NCI-H146 (cell line): Measurements from ENCODE around the gene CNOT1.
"Not testable (repeated sequence)": the region's sequence is repeated elsewhere in the genome, so short reads cannot be mapped to it uniquely, and the experiment has no call there.

Experiments
- DNase-seq: peaks from one replicate; lab custom pipeline; 2025; lab: John Stamatoyannopoulos, UW

Gene CNOT1

DNA sequence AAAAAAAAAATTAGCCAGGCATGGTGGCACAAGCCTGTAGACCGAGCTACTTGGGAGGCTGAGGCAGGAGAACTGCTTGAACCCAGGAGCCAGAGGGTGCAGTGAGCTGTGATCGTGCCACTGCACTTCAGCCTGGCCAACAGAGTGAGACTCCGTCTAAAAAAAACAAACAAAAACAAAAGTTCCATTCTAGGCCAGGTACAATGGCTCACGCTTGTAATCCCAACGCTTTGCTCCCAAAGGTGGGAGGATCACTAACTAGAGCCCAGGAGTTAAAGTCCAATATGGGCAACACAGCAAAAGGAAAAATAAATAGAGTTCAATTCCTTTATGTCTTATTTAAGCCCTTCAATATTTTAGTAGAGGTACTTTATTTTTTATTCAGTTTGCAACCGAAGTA, 47.5 kb downstream of the CNOT1 start:
- DNase-seq: no peak

DNA sequence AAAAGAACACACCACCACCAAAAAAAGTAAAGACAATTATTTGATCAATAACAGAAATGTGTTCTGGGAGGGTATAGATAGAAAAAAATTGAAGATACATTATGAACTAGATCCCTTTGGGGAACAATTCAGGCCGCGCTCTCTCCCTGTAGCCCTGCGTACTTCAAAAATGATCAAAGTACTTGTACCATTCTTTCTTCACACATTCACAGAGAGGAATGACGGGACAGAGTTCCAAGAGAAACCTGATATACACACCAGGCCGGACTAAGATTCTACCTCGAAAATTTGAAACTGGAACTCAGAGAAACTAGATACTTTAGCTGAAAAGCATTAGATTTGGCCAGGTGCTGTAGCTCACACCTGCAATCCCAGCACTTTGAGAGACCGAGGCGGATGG, 50.0 kb downstream of the CNOT1 start:
- DNase-seq: no peak

DNA sequence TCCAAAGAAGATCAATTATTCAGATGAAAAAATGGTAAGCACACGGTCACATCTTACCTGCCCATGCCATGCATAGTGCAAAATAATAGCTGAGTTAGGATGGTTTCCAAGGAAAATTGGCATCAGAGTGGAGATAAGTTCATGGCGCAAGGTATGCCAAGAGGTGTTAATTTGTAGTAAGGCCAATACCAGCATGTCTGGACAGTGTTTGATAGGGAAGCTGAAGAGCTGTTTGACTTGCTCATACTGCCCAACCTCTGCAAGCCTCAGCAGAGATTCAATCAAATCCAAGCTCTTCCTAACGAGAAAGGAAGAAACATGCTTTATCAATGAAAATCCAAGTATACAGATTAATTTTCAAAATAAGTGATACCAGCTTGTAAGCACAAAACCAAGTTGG, 51.0 kb downstream of the CNOT1 start:
- no peak for DNase-seq

DNA sequence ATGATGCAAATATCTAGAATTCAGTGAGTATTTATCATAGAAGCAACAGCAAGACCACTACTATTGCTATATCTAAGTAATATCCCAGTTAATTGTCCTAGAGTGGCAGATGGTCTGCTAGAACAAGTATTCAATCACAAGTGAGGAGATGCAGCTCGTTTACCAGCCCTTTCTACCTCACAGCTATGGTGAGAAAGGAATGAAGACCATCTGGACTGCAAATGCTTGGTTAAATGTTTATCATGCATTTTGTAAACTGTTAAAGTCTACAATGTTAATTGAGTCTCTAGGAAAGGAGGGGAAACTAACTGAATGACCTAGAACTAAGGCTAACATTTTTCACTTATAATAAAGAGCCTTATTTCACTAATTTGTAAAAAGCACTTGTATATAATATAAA, 52.5 kb downstream of the CNOT1 start:
- DNase-seq: no peak

DNA sequence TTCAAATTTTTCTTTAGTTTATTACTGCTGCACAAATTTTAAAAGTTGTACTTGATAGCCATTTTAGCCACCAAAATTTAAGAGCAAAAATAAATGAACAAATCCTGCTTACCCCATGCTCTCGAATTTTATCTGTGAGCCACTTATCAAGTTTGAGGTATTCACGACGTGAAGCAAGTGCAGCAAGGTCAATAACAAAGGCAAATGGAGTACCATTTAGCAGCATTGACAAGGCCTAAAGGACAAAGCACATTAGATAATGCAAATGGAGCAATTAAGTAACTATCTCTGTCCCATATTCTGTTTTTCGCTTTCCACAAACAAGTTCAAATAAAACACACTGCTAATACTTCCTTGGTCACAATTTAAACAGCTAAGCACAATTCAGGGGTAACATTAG, 54.7 kb downstream of the CNOT1 start:
- no peak for DNase-seq

DNA sequence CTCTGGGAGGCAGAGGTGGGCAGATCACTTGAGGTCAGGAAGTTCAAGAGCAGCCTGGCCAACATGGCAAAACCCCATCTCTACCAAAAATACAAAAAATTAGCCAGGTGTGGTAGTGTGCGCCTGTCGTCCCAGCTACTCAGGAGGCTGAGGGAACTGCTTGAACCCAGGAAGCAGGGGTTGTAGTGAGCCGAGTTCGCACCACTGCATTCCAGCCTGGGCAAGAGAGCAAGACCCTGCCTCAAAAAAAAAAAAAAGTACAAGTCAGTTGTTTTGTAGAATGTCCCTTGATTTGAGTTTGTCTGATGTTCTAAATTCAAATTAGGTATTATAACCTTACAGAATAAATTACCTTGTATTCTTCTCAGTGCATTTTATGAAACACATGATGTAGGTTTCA, 63.9 kb downstream of the CNOT1 start:
- not testable (repeated sequence) for DNase-seq

DNA sequence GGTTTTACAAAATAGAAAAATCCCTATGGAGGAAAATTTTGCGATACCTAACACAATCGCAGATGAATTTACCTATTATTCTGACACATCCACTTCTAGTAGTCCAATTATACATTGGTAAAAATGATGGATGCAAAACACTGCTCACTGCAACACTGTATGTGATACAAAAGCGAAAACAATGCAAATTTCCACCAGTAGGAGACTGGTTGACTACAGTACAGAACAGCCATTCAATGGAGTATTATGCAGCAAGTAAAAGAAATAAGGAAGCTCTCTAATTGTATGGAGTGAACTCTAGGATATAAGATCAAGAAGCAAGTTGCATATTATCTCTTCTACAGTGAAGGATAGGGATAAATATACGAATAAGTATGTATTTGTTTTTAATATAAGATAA, 65.9 kb downstream of the CNOT1 start:
- DNase-seq: no peak

DNA sequence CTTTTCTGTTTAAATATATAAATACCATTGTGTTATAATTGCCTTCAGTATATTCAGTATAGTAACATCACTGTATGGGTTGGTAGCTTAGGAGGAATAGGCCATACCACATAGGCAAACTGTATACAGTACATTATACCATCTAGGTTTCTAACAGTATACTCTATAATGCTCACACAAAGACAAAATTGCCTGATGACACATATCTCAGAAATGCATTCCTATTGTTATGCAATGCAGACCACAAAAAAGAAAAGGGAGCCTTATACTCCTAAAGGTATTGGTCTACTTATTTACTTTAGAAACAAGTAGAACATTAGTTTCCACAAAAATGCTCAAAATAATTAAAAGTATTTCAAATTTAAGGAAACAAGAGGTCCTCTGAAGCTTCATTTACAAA, 66.4 kb downstream of the CNOT1 start:
- DNase-seq: no peak

DNA sequence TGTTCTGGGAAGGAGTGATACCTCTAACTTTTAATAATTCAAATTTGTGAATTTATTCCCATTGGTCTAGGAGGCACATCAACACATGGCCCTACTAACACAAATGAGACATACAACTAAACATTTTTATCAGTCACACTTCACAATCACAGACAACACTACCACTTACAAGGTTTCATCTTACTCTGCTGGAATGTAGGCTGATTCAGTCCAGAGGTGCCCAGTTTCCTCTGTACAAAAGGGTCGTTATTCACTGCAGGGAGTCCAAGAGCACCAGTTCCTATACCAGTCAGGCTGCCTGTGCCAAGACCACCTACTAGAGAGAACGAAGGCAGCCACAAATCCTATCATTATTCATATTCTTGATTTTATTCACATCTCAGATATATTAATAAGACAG, 72.9 kb downstream of the CNOT1 start:
- no peak for DNase-seq

DNA sequence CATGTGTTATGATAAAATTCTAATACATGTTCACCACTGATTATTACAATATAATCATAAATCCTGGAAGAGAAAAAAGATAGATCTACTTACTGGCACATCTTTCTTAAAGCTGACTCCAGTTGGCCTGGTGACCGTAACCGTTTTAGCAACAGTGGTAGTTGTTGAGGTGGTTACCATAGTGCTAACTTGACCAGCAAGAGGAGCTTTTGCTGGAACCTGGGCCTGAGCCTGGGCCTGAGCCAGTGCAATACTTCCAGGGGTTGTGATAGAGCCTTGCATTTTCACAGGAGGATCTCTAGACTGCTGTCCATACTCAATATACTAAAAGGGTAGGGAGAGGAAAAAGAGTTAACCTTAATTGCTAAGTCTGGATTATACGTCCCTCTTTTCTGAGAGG, 78.1 kb downstream of the CNOT1 start:
- DNase-seq: no peak

DNA sequence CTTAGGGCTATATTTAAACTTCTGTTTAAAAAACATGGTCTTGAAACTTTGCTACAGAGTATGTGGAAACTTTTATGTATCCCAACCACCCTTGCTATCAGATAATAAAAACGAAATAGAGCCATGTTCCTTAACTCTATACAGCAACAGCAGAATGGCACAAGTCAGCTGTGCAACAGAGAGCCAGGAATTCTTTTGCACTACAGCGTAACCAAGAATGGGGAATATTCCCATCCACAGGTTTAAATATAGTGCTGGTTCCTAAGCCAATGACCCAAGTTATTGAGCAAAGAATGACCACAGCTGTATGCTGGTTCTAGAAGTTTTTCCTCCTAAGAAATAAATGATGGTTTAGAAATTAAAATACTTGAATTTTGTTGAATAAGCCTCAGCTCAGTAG, 81.2 kb downstream of the CNOT1 start:
- DNase-seq: no peak

DNA sequence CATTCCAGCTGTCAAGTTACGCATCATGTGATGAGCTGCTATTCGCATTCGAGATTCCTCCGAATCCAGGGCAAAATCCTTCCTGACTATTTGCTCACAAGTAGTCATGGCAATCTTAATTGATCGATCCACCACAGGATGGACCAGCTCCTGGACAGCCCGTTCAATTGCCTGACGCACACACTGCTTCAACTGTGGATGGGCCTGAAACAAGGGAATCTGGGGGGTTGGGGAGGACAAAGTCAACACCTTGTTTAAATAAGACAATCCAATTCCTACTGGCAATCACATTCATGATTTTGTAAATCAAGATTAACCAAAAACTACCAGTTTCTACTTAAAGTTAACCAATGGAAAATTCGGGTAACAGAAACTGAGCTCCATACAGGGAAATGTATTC, 85.9 kb downstream of the CNOT1 start:
- no peak for DNase-seq

DNA sequence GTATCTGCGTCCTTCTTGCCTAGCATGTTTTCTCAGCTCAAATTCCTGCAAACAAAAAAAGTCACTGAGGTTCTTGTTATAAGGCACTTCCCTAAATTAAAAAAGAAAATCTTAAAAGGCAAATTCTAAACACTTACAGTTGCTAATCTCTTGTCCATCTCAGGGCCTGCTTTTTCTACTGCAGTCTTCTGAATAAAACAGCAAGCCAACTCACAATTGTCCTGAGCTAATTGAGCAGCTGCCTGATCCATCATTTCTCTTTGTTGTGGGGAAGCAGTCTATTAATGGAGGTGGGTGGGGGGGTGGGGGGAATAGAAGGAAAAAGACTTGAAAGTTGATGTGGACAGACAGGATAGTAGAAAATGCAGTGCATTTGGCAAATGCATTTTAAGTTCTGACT, 87.3 kb downstream of the CNOT1 start:
- DNase-seq: no peak

DNA sequence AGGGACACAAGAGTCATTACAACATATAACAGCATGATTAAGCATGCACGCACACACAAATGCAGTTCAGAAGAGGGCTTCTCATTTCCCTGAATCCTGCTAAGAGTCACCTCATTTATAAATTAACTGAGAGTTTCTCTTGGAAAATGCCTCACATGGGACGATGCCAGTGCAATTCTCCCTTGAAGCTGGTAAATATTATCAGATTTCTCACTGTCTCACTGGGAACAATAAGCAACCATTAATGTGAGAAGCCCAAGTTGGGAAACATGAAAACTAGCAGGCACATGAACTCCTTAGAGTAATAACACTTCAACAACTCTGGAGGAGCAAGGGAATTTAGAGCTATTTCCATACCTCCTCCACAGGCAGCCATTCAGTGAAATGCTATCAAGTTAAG, 87.9 kb downstream of the CNOT1 start:
- DNase-seq: no peak

DNA sequence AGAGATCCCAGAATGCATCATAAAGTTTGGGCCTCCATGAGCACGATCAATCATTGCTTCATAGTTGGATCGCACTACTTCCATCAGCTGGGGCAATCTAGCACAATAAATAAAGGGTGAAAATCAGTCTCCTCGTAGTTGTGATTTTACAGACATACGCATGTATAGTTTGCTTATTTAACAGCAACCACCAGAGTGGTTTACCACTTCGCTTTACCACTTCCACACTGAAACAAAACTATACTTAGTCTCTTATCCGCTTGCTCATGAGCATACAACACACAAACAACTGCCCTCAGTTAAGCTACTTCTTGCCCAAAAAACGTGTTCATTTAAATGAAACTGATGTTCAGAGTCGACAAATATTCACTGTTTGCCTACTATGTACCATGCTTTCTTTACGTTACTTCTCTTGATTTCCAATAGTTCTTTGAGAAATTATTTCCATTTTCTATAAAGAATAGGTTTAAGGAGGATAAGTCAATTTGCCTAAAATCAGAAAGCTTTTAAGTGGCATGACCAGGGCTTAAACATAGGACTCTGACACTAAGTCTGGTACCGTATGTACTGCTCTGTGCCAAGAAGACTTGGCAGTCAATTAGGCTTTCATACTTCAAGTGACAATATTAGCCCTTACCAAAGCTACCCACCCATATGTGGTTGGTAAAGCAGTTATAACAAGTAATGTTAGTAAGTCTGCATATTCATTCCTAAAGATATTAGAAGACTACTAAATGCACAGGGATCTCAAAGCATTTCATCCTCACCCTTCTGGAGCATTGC, 92.3 kb downstream of the CNOT1 start:
- DNase-seq: no peak

DNA sequence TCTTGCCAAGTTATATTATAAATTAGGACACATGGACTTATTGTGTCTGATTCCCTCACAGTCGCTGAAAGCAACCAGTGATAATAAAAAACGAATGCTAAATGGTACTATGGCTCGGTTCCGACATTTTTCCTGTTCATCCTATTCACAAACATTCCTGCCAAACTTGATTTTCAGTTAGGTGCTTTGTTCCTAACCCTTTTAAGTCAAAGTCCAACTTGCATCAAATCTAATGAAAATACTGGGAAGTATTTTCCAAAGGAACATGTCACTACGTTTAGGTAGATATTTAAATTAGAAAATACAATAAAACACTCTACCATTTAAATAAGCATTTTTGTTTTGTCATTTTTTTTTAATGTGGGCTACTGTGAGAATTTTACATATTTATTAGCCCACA, 93.3 kb downstream of the CNOT1 start:
- DNase-seq: no peak

DNA sequence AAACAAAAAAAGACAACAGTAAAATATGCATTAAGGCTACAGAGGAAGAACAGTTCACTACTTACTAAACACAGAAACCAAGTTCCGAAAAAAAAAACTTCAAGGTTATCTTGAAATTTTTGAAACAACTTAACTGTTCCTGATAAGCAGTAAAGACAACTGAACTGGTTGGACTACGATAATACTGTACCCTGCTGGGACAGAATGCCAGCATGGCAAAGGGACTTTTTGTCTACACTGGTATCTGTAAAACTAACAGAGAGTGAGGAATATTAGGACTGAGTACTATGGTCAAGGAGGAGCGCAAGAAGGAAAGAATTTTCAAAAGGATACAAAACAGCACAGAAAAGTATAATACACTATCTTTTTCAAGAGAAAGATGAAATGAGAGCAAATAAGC, 94.5 kb downstream of the CNOT1 start:
- no peak for DNase-seq

DNA sequence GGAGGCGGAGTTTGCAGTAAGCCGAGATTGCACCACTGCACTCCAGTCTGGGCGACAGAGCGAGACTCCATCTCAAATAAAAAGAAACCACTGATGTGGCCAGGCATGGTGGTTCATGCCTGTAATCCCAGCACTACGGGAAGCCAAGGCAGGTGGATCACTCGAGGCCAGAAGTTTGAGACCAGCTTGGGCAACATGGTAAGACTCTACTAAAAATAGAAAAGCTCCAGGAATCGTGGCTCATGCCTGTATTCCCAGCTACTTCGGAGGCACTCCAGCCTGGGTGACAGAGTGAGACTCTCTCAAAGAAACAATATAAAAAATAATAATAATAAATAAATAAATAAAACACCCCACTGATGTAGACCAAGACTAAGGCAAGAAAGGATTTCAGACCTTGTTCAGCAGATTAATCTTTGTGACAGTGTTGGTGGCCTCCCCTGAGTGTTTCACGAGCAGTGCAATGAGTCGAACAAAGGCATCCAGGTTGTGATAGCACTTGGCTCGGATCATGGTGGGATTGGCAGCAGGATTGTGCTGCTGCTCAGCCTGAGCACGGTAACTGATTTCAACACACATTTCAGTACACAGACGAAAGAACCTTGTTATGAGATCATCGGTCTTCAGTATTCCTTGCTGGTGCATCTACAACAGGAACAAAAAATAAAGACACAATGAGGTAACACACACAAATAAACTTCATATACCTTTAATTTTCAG, 95.7 kb downstream of the CNOT1 start:
- DNase-seq: no peak

DNA sequence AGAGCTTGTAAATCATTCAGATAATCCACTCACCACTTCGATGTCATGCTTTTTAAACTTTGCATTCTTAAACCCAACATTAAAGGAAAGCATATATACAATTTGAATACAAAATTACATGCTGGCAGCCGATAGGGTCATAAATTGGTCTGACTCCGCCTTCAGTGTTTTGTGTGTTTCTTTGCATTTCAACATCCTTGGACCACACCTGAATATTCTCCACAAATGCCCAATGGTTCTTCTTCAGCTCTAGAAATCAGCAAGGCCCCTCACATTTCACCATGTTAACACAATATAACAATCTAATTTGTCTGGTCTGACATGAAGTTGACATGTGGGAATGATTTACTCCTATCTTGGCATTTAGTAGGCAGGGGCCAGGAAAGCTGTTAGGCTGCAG, 97.2 kb downstream of the CNOT1 start:
- DNase-seq: no peak

DNA sequence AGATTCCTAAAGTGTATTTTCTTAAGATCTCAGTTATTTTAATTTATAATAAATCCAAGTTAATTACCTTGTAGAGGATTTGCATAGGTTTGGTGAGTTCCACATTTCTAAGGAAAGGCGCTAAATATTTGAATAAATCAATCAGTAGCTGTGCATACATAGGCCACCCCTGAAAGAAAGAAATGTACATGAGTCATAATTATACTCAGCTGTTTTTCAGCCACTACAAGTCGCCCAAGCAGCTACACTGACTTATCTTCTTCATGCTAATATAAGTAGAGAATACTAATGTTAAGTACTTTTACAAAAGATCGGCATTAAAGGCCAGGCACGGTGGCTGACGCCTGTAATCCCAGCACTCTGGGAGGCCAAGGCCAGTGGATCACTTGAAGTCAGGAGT, 99.4 kb downstream of the CNOT1 start:
- DNase-seq: no peak

DNA sequence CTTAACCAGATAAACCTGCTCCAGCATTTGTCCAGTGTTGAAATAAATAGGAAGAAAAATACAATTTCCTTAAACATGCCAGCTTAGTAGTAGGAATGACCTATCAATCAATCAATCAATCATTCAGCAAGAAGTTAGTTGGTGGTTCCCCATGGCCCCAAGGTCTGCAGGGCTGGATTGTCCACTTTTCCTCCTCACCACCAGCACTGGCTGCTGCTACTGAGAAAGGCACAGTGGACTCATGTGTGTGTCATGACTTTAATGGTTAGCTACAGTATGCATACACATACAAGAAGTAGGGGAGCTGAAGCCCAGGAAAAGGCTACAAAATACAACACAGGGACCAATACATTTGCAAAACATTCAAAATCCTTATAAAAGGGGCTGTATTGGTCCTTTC, 109.9 kb downstream of the CNOT1 start:
- DNase-seq: no peak

DNA sequence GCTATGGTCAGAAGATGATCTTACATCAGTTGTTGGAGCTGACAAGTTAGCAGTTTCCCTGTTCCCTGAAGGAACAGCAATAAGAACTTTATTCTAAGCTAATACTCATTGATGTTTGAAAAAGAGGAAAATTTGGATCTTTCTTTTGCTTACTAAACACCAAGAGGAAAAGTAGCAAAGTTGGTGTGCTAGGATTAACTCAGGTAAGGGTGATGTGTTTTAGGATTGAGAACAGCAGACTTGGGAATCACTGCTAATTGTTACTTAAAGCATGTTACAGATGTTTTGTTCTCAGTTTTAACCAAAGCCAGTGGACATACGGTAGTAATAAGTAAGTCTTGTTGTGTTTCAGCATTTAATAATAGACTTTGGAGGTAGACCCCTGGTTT, 110.7 kb downstream of the CNOT1 start:
- DNase-seq: no peak

DNA sequence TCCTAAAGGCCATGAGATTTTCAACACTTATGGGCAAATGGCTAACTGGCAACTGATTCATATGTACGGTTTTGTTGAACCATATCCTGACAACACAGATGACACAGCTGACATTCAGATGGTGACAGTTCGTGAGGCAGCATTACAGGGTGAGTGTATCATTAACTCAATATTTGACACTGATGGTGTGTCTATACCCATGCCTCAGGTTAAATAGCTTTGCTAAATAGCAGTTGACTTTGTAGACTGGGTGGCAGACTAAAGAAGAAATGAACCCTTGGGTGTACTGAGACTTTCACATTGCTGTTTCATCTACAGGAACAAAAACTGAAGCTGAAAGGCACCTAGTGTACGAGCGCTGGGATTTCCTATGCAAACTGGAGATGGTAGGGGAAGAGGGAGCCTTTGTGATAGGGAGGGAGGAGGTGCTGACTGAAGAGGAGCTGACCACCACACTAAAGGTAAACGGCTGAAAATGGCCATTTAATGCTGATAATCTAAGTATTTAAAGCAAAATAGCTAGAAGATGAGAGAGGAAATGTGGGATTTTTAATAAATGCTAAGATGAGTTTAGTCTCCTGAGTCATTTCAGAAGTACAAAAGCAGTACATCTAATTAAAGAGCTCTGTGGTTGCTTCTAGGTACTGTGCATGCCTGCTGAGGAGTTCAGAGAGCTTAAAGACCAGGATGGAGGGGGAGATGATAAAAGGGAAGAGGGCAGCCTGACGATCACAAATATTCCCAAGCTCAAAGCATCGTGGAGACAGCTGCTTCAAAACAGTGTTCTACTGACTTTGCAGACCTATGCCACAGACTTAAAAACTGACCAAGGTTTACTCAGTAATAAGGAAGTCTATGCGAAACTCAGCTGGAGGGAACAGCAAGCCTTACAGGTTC, 111.3 kb downstream of the CNOT1 start:
- no peak for DNase-seq
